ENCODE data around the gene VKORC1.

DNA sequence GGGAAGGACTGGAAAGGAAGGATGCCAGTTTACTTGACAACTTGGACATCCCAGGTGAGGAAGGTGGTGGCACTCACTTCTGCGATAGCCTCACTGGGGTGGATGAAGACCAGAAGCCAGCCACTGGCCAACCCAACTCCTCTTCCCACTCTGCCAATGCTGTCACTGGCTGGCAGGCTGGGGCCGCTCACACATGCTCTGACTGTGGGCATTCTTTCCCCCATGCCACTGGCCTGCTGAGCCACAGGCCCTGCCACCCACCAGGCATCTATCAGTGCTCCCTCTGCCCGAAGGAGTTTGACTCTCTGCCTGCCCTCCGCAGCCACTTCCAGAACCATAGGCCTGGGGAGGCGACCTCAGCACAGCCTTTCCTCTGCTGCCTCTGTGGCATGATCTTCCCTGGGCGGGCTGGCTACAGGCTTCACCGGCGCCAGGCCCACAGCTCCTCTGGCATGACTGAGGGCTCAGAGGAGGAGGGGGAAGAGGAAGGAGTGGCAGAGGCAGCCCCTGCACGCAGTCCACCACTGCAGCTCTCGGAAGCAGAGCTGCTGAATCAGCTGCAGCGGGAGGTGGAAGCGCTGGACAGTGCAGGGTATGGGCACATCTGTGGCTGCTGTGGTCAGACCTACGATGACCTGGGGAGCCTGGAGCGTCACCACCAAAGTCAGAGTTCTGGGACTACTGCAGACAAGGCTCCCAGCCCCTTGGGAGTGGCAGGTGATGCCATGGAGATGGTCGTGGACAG is 15.8 kb downstream of the VKORC1 start:
- TF ChIP-seq TOX (CRISPR knock-in tag; IDR thresholded peaks at IDR 0.05; ENCODE audit: borderline replicate concordance) (no peak), ISL1 (CRISPR knock-in tag; IDR thresholded peaks at IDR 0.05) (no peak), TCF4 (CRISPR knock-in tag; IDR thresholded peaks at IDR 0.05; ENCODE audit: borderline replicate concordance) (no peak), PATZ1 (CRISPR knock-in tag; IDR thresholded peaks at IDR 0.05; ENCODE audit: borderline replicate concordance) (no peak), GLIS3 (CRISPR knock-in tag; IDR thresholded peaks at IDR 0.05) (no peak), ZFP3 (CRISPR knock-in tag; IDR thresholded peaks at IDR 0.05) (no peak), ZNF70 (CRISPR knock-in tag; IDR thresholded peaks at IDR 0.05) (no peak), ZFP30 (CRISPR knock-in tag; IDR thresholded peaks at IDR 0.05) (no peak), ARNTL (CRISPR knock-in tag; IDR thresholded peaks at IDR 0.05; ENCODE audit: borderline replicate concordance, low read depth) (no peak), CSDC2 (CRISPR knock-in tag; IDR thresholded peaks at IDR 0.05) (no peak), ZC3H10 (CRISPR knock-in tag; IDR thresholded peaks at IDR 0.05) (no peak)
- TF ChIP-seq, protein P1, sequence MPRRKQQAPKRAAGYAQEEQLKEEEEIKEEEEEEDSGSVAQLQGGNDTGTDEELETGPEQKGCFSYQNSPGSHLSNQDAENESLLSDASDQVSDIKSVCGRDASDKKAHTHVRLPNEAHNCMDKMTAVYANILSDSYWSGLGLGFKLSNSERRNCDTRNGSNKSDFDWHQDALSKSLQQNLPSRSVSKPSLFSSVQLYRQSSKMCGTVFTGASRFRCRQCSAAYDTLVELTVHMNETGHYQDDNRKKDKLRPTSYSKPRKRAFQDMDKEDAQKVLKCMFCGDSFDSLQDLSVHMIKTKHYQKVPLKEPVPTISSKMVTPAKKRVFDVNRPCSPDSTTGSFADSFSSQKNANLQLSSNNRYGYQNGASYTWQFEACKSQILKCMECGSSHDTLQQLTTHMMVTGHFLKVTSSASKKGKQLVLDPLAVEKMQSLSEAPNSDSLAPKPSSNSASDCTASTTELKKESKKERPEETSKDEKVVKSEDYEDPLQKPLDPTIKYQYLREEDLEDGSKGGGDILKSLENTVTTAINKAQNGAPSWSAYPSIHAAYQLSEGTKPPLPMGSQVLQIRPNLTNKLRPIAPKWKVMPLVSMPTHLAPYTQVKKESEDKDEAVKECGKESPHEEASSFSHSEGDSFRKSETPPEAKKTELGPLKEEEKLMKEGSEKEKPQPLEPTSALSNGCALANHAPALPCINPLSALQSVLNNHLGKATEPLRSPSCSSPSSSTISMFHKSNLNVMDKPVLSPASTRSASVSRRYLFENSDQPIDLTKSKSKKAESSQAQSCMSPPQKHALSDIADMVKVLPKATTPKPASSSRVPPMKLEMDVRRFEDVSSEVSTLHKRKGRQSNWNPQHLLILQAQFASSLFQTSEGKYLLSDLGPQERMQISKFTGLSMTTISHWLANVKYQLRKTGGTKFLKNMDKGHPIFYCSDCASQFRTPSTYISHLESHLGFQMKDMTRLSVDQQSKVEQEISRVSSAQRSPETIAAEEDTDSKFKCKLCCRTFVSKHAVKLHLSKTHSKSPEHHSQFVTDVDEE (CRISPR knock-in tag; IDR thresholded peaks at IDR 0.05), result no peak
- TF ChIP-seq, protein P2, sequence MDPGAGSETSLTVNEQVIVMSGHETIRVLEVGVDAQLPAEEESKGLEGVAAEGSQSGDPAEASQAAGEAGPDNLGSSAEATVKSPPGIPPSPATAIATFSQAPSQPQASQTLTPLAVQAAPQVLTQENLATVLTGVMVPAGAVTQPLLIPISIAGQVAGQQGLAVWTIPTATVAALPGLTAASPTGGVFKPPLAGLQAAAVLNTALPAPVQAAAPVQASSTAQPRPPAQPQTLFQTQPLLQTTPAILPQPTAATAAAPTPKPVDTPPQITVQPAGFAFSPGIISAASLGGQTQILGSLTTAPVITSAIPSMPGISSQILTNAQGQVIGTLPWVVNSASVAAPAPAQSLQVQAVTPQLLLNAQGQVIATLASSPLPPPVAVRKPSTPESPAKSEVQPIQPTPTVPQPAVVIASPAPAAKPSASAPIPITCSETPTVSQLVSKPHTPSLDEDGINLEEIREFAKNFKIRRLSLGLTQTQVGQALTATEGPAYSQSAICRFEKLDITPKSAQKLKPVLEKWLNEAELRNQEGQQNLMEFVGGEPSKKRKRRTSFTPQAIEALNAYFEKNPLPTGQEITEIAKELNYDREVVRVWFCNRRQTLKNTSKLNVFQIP (CRISPR knock-in tag; IDR thresholded peaks at IDR 0.05; ENCODE audit: borderline replicate concordance, low read depth), result no peak

All from SK-N-SH treated with all-trans-retinoic acid at 6 μM for 48 hours (cell line).